GM23248 (cell line): ENCODE measurements around the gene PLA2G2C.

Experiments used
- EZH2 ChIP-seq: fragments of 200-600 bp; sonication (generic); IDR thresholded peaks from 2 replicates; pipeline ENCODE4 v1.6.1; 2018; ENCODE audit warnings: antibody characterized with exemption, mild to moderate bottlenecking; ENCODE audit not compliant: insufficient read depth, poor library complexity, severe bottlenecking
- EZH2phosphoT487 ChIP-seq: fragments of 200-600 bp; sonication (generic); IDR thresholded peaks from 2 replicates; pipeline ENCODE4 v1.6.1; 2018; ENCODE audit warnings: antibody characterized with exemption, moderate library complexity, mild to moderate bottlenecking, low read depth; ENCODE audit not compliant: insufficient read depth

- TF ChIP-seq EZH2 (no peak), EZH2phosphoT487 (no peak)
Measured at GRCh38 chr1:20138961-20139550, 47.3 kb downstream of the PLA2G2C start, which contains the start of gene PLA2G2F.
